HAP-1 (cell line): Measurements from ENCODE around the gene ST3GAL3.
"Not testable (repeated sequence)": the region's sequence is repeated elsewhere in the genome, so short reads cannot be mapped to it uniquely, and the experiment has no call there.

ENCODE experiments used
- DNase-seq, 2 experiments: peaks; one replicate each; pipeline ENCODE4 v3.0.0-alpha.2; 2016 to 2020; ENCODE audit warnings: low spot score in 2 of 2
- H3K27me3 ChIP-seq: fragments of 250-450 bp; sonication (Bioruptor Pico); 2 replicates; pipeline ENCODE4 v1.5.1; 2020; ENCODE audit warnings: low read depth, mild to moderate bottlenecking, moderate library complexity
- H3K36me3 ChIP-seq: fragments of 250-450 bp; sonication (Bioruptor Pico); replicated peaks from 2 replicates; pipeline ENCODE4 v1.5.1; 2020; ENCODE audit warnings: mild to moderate bottlenecking
- H3K4me1 ChIP-seq: fragments of 250-450 bp; sonication (Bioruptor Pico); 2 replicates; pipeline ENCODE4 v1.5.1; 2020; ENCODE audit warnings: mild to moderate bottlenecking
- H3K4me3 ChIP-seq: fragments of 250-450 bp; sonication (Bioruptor Pico); 2 replicates; pipeline ENCODE4 v1.5.1; 2020; ENCODE audit warnings: mild to moderate bottlenecking, moderate library complexity
- H3K9me3 ChIP-seq: fragments of 250-450 bp; sonication (Bioruptor Pico); 2 replicates; pipeline ENCODE4 v1.5.1; 2020; ENCODE audit warnings: mild to moderate bottlenecking, moderate library complexity
- in situ Hi-C: fragments of 300-500 bp; cut with MboI; formaldehyde crosslinking; loops from 3 replicates; pipeline ENCODE4 v1.14.3; 2020; ENCODE audit warnings: low sequenced_read_pairs, inconsistent platforms, mixed read lengths

ST3GAL3 gene

GRCh38 chr1:43812579-43812978, 105.2 kb downstream of the ST3GAL3 start:
- Histone ChIP-seq H3K4me1 (peaks cover 20% of the 10 kb centered on the region), H3K36me3 (no peaks in the 10 kb centered on the region), H3K27me3 (no peaks in the 10 kb centered on the region), H3K4me3 (no peak overlapping the region), H3K9me3 (peaks cover 10% of the 10 kb centered on the region)
- DNase-seq: peak; percentile 33 to 51
- in situ Hi-C loops: no loop called here

- Histone ChIP-seq H3K4me1 (peaks cover 20% of the 10 kb centered on the region), H3K9me3 (peaks cover 9% of the 10 kb centered on the region), H3K27me3 (no peaks in the 10 kb centered on the region), H3K4me3 (no peak overlapping the region), H3K36me3 (0 out of 2 replicates have a peak, but pooled peaks cover 3% of the 10 kb centered on the region)
- in situ Hi-C loops: no loop called here
- no peak for DNase-seq
Observed at GRCh38 chr1:43814401-43814800, 107.1 kb downstream of the ST3GAL3 start.

- in situ Hi-C loops: no loop called here
- H3K27me3 ChIP-seq: no peaks in the 10 kb centered on the region
- no peak overlapping the region for H3K4me3 ChIP-seq
- DNase-seq: no peak
- peaks cover 16% of the 10 kb centered on the region for H3K4me1 ChIP-seq
- H3K9me3 ChIP-seq: peaks cover 7% of the 10 kb centered on the region
- H3K36me3 ChIP-seq: 0 out of 2 replicates have a peak, but pooled peaks cover 3% of the 10 kb centered on the region
Observed at GRCh38 chr1:43817304-43817939, 110.1 kb downstream of the ST3GAL3 start.

- H3K27me3 ChIP-seq: no peaks in the 10 kb centered on the region
- peaks cover 7% of the 10 kb centered on the region for H3K9me3 ChIP-seq
- in situ Hi-C loops: no loop called here
- H3K4me1 ChIP-seq: peaks cover 3% of the 10 kb centered on the region; the same call in 1 of the 2 replicates
- H3K36me3 ChIP-seq: 0 out of 2 replicates have a peak, but pooled peaks cover 3% of the 10 kb centered on the region
- no peak for DNase-seq
- H3K4me3 ChIP-seq: no peak overlapping the region
Observed at GRCh38 chr1:43818691-43819090, 111.4 kb downstream of the ST3GAL3 start.

- peaks cover 7% of the 10 kb centered on the region for H3K9me3 ChIP-seq
- DNase-seq: no peak
- H3K4me1 ChIP-seq: no peaks in the 10 kb centered on the region
- H3K27me3 ChIP-seq: no peaks in the 10 kb centered on the region
- in situ Hi-C loops: no loop called here
- no peak overlapping the region for H3K4me3 ChIP-seq
- H3K36me3 ChIP-seq: 0 out of 2 replicates have a peak, but pooled peaks cover 3% of the 10 kb centered on the region
Observed at GRCh38 chr1:43819357-43819756, 112.0 kb downstream of the ST3GAL3 start.

GRCh38 chr1:43821471-43821870, 114.1 kb downstream of the ST3GAL3 start:
- Histone ChIP-seq H3K9me3 (peaks cover 7% of the 10 kb centered on the region), H3K27me3 (no peaks in the 10 kb centered on the region), H3K4me3 (no peak overlapping the region), H3K4me1 (no peaks in the 10 kb centered on the region), H3K36me3 (0 out of 2 replicates have a peak, but pooled peaks cover 6% of the 10 kb centered on the region)
- in situ Hi-C loops: no loop called here
- no peak for DNase-seq

- Histone ChIP-seq H3K4me3 (no peak overlapping the region), H3K4me1 (no peaks in the 10 kb centered on the region), H3K36me3 (0 out of 2 replicates have a peak, but pooled peaks cover 6% of the 10 kb centered on the region), H3K27me3 (no peaks in the 10 kb centered on the region), H3K9me3 (peaks cover 7% of the 10 kb centered on the region)
- in situ Hi-C loops: no loop called here
- DNase-seq: no peak
Observed at GRCh38 chr1:43822040-43822690, 114.8 kb downstream of the ST3GAL3 start.

GRCh38 chr1:43824795-43825194, 117.5 kb downstream of the ST3GAL3 start:
- H3K9me3 ChIP-seq: no peaks in the 10 kb centered on the region
- no peaks in the 10 kb centered on the region for H3K4me1 ChIP-seq
- H3K27me3 ChIP-seq: no peaks in the 10 kb centered on the region
- no peak overlapping the region for H3K4me3 ChIP-seq
- 0 out of 2 replicates have a peak, but pooled peaks cover 3% of the 10 kb centered on the region for H3K36me3 ChIP-seq
- DNase-seq: no peak
- in situ Hi-C loops: no loop called here

GRCh38 chr1:43828574-43828973, 121.2 kb downstream of the ST3GAL3 start:
- peaks cover 12% of the 10 kb centered on the region for H3K4me1 ChIP-seq
- in situ Hi-C loops: no loop called here
- no peak for DNase-seq

GRCh38 chr1:43830802-43831201, 123.5 kb downstream of the ST3GAL3 start:
- no peaks in the 10 kb centered on the region for H3K27me3 ChIP-seq
- H3K36me3 ChIP-seq: no peaks in the 10 kb centered on the region
- DNase-seq: no peak
- no peaks in the 10 kb centered on the region for H3K9me3 ChIP-seq
- H3K4me1 ChIP-seq: peaks cover 31% of the 10 kb centered on the region
- in situ Hi-C loops: no loop called here
- no peak overlapping the region for H3K4me3 ChIP-seq

More at GRCh38 chr1:43828574-43828973, 121.2 kb downstream of the ST3GAL3 start:
- Histone ChIP-seq H3K27me3 (no peaks in the 10 kb centered on the region), H3K36me3 (0 out of 2 replicates have a peak, but pooled peaks cover 3% of the 10 kb centered on the region), H3K4me3 (no peak overlapping the region), H3K9me3 (no peaks in the 10 kb centered on the region)

GRCh38 chr1:43831851-43832250, 124.5 kb downstream of the ST3GAL3 start:
- H3K36me3 ChIP-seq: no peaks in the 10 kb centered on the region
- no peaks in the 10 kb centered on the region for H3K9me3 ChIP-seq
- peaks cover 42% of the 10 kb centered on the region for H3K4me1 ChIP-seq
- DNase-seq: no peak
- in situ Hi-C loops: no loop called here
- H3K4me3 ChIP-seq: no peak overlapping the region
- H3K27me3 ChIP-seq: no peaks in the 10 kb centered on the region

- DNase-seq: no peak
- in situ Hi-C loops: no loop called here
Observed at GRCh38 chr1:43832255-43832654, 124.9 kb downstream of the ST3GAL3 start.

GRCh38 chr1:43832998-43833397, 125.7 kb downstream of the ST3GAL3 start:
- no peak overlapping the region for H3K4me3 ChIP-seq
- no peak for DNase-seq
- H3K4me1 ChIP-seq: peaks cover 48% of the 10 kb centered on the region
- H3K9me3 ChIP-seq: no peaks in the 10 kb centered on the region
- no peaks in the 10 kb centered on the region for H3K36me3 ChIP-seq
- H3K27me3 ChIP-seq: no peaks in the 10 kb centered on the region
- in situ Hi-C loops: no loop called here

More at GRCh38 chr1:43832255-43832654, 124.9 kb downstream of the ST3GAL3 start:
- H3K27me3 ChIP-seq: no peaks in the 10 kb centered on the region
- peaks cover 46% of the 10 kb centered on the region for H3K4me1 ChIP-seq
- no peaks in the 10 kb centered on the region for H3K36me3 ChIP-seq
- H3K9me3 ChIP-seq: no peaks in the 10 kb centered on the region
- no peak overlapping the region for H3K4me3 ChIP-seq

- H3K4me1 ChIP-seq: peaks cover 52% of the 10 kb centered on the region
- H3K9me3 ChIP-seq, in situ Hi-C loops, DNase-seq, H3K36me3 ChIP-seq, H3K4me3 ChIP-seq, H3K27me3 ChIP-seq: not testable (repeated sequence)
Observed at GRCh38 chr1:43833902-43834279, 126.6 kb downstream of the ST3GAL3 start.
